ENCODE data around the gene ZNF143. TPM values are rescaled to one million over a fixed set of nuclear protein-coding genes. Genes with fewer than 3 reads are reported as not detected.

Gene ZNF143
- total RNA-seq, 1 donor from 2014 or later, result 28.3 TPM

DNA sequence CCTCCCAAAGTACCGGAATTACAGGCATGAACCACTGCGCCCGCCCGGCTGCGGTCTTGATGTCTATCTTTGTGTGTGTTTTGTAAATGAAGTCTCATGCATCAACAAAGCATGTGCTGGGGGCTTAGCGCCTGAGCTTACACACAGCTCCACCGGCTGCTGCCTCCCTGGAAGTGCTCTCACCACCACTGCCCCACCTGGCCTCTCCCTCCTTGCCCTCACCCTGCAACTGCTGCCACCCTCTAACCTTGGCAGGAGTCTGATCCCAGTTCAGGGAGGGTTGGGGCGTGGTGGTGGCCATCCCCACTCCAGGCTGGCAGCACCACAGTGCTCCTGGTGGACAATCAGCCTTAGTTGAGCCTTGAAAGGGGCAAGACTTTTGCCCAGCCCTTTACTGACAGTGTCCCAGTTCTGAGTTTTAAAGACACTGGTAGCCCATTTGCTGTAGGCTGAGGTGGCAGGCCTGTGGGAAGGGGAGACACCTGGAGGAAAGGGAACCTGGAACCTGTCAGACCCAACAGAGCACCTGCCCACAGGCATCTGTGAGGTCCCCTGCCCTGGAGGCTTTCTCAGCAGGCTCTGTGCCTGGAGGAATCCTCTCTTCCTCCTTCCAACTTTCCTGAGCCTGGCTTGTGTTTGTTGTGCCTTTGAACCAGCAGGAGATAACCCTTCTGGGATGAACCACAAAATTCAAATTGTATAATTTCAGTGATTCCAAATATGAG, 70.3 kb downstream of the ZNF143 start:
- Histone ChIP-seq H3K4me3 (ENCODE audit: insufficient read depth, low read depth, low read length) (no peak overlapping the region), H3K27me3 (ENCODE audit: insufficient read depth, low read length) (no peaks in the 10 kb centered on the region), H3K4me1 (ENCODE audit: insufficient read depth, low read length) (peaks cover 33% of the 10 kb centered on the region), H3K79me2 (ENCODE audit: insufficient read depth, low read length) (no peaks in the 10 kb centered on the region), H4K20me1 (ENCODE audit: insufficient read depth, low read length) (no peaks in the 10 kb centered on the region), H3K9ac (ENCODE audit: low read length) (no peak overlapping the region), H3K4me2 (ENCODE audit: low read length) (no peak overlapping the region), H3K27ac (ENCODE audit: low read depth, low read length) (no peak overlapping the region), H3K9me3 (ENCODE audit: insufficient read depth, low read depth, low read length) (no peaks in the 10 kb centered on the region), H2AFZ (ENCODE audit: low read depth, low read length) (no peak overlapping the region), H3K36me3 (ENCODE audit: insufficient read depth, low read length) (no peaks in the 10 kb centered on the region)
- FAIRE-seq (no peak), DNase-seq (ENCODE audit: low read depth) (no peak)
- Mint-ChIP-seq H3K27ac (ENCODE audit: unreplicated experiment) (no peak overlapping the region), H3K36me3 (ENCODE audit: low read depth, unreplicated experiment) (peaks cover 7% of the 10 kb centered on the region), H3K4me3 (ENCODE audit: unreplicated experiment) (no peak overlapping the region), H3K9me3 (ENCODE audit: unreplicated experiment) (no peaks in the 10 kb centered on the region), H3K4me1 (ENCODE audit: low read depth, unreplicated experiment) (peaks cover 33% of the 10 kb centered on the region), H3K27me3 (ENCODE audit: low read depth, unreplicated experiment) (no peaks in the 10 kb centered on the region)
- TF ChIP-seq EZH2 (IDR thresholded peaks at IDR 0.05; ENCODE audit: insufficient read depth, low read length) (no peak), CTCF (IDR thresholded peaks at IDR 0.05; ENCODE audit: insufficient read depth, low read depth, low read length) (no peak)

- Histone ChIP-seq H3K9me3 (ENCODE audit: insufficient read depth, low read depth, low read length) (no peaks in the 10 kb centered on the region), H3K36me3 (ENCODE audit: insufficient read depth, low read length) (no peaks in the 10 kb centered on the region), H3K4me1 (ENCODE audit: insufficient read depth, low read length) (peaks cover 20% of the 10 kb centered on the region), H4K20me1 (ENCODE audit: insufficient read depth, low read length) (no peaks in the 10 kb centered on the region), H3K4me2 (ENCODE audit: low read length) (peak overlapping the region; percentile 51), H3K27ac (ENCODE audit: low read depth, low read length) (no peak overlapping the region), H3K4me3 (ENCODE audit: insufficient read depth, low read depth, low read length) (no peak overlapping the region), H2AFZ (ENCODE audit: low read depth, low read length) (no peak overlapping the region), H3K79me2 (ENCODE audit: insufficient read depth, low read length) (no peaks in the 10 kb centered on the region), H3K27me3 (ENCODE audit: insufficient read depth, low read length) (no peaks in the 10 kb centered on the region), H3K9ac (ENCODE audit: low read length) (peak overlapping the region; percentile 17)
- Mint-ChIP-seq H3K27me3 (ENCODE audit: low read depth, unreplicated experiment) (no peaks in the 10 kb centered on the region), H3K4me1 (ENCODE audit: low read depth, unreplicated experiment) (peaks cover 24% of the 10 kb centered on the region), H3K27ac (ENCODE audit: unreplicated experiment) (peak overlapping the region; percentile 53), H3K36me3 (ENCODE audit: low read depth, unreplicated experiment) (no peaks in the 10 kb centered on the region), H3K4me3 (ENCODE audit: unreplicated experiment) (no peak overlapping the region), H3K9me3 (ENCODE audit: unreplicated experiment) (no peaks in the 10 kb centered on the region)
- FAIRE-seq (no peak), DNase-seq (ENCODE audit: low read depth) (no peak)
- TF ChIP-seq CTCF (IDR thresholded peaks at IDR 0.05; ENCODE audit: insufficient read depth, low read depth, low read length) (no peak), EZH2 (IDR thresholded peaks at IDR 0.05; ENCODE audit: insufficient read depth, low read length) (no peak)
These were observed 72.2 kb downstream of the ZNF143 start for GRCh38 chr11:9533058-9533457.
